SKM-1 treated with dmso at 0.1 percent for 144 hours (cell line): ENCODE results near the gene GOLGA8B.
"Not testable (repeated sequence)": the region's sequence is repeated elsewhere in the genome, so short reads cannot be mapped to it uniquely, and the experiment has no call there.

Source experiments
- DNase-seq: peaks from one replicate; lab custom pipeline; 2025; ENCODE audit not compliant: unreplicated experiment; lab: John Stamatoyannopoulos, UW

The GOLGA8B gene, protein sequence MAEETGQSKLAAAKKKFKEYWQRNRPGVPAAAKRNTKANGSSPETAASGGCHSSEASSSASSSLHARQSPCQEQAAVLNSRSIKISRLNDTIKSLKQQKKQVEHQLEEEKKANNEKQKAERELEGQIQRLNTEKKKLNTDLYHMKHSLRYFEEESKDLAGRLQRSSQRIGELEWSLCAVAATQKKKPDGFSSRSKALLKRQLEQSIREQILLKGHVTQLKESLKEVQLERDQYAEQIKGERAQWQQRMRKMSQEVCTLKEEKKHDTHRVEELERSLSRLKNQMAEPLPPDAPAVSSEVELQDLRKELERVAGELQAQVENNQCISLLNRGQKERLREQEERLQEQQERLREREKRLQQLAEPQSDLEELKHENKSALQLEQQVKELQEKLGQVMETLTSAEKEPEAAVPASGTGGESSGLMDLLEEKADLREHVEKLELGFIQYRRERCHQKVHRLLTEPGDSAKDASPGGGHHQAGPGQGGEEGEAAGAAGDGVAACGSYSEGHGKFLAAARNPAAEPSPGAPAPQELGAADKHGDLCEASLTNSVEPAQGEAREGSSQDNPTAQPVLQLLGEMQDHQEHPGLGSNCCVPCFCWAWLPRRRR

DNA sequence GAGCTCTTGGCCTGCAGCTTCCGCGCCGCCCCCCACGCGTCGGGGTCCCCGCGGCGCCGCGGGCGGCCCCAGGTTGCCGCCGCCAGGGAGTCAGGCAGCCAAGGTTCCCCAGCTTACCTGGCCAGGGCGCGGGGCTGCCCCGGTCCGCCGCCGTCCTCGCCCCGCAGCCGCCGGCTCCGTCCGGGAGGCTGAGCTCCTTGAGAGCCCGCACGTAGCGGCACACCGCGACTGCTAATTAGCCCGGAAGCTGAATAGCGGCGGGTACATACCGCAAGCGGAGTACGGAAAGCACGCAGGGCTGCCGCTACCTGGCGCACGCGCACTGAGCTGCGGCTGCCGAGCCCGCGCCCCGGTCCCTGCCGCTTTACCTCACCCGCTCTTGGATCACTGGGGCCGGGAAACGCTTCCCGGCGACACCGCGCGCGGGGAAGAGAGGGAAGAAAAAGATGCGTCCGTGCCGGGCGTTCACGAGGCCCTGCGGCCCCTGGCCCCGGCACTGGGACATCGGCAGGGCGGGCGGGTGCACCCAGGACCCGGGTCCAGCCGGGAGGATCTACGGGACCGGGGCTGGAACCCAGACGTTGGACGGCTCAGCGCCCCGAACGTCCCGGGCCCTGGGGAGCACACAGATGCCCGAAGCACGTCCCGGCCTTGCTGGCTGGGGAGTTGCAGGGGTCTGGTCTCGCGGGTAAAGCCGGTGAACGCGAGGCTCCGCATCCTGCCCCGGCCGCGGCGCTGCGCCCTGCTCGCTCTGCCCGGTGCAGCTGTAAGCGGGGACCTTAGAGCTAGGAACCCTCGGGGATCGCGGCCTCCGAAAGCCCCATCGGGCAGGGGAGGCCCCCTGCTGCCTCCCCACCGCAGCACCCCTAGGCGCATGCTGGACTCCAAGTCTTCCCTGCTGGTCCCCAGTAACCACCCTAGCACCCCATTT, at the start of gene GOLGA8B:
GOLGA8B (minus strand) TSS at position 253 of the 931 bp plus-strand sequence. CDS start 47,739 bp downstream, outside the sequence.
- DNase-seq: peak; percentile 71

DNA sequence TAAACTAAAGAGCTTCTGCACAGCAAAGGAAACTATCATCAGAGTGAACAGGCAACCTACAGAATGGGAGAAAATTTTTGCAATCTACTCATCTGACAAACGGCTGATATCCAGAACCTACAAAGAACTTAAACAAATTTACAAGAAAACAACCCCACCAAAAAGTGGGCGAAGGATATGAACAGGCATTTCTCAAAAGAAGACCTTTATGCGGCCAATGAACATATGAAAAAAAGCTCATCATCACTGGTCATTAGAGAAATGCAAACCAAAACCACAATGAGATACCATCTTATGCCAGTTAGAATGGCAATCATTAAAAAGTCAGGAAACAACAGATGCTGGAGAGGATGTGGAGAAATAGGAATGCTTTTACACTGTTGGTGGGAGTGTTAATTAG, 49.7 kb upstream of the GOLGA8B start:
- not testable (repeated sequence) for DNase-seq

DNA sequence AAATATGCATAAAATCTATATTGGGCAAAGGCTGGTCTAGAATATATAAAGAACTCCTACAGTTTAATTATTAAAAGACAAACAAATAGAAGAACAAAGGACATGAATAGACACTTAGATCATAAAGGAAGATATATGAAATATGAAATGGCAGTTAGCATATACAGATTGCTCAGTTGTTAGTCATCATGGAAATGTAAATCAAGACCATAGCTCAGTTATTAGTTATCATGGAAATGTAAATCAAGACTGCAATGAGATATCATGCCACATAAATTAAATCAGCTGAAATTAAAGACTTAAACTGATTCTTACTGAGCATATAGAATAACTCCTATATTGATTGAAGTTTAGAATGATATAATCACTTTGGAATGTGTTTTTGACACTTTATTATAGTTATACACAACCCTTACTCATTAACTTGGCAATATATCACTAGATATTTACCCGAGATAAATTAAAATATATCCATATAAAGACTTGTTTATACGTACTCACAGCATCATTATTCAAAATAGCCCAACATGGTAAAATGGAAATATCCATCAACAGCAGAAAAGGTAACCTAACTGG, 45.2 kb upstream of the GOLGA8B start:
- no peak for DNase-seq

DNA sequence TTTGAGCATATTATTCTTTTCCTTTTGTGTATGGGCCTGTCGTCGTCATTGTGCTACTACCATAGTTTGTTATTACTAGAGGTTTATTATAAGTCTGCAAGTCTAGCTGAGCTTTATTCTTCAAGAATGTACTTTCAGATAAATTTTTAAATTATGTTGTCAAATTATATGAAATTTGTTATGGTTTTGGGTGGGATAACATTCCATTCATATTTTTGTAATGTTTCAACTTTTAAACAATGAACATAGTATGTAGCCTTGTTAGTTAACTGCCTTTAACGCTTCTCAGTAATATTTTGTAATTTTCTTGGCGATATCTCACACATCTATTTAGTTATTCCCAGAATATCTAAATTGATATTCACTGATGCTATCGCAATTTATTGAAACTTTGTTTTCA, 41.6 kb upstream of the GOLGA8B start:
- DNase-seq: no peak

DNA sequence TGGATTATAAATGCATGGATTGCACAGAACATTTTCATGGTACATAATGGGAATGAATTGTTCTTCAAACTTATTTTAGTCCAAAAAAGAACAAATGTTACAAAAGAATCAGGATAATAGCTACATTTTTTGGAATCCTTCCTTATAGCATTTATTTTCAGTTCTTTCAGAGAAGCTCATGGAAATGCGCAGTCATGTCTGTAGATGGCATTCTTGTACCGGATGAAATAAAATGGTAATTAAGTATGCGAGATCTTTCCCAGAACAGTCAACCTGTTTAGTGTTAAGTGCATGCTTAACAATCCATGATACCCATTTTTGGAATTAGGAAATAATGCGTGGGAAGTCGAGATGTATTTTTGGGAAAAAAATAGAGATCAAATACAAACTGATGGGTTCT, 38.2 kb upstream of the GOLGA8B start:
- no peak for DNase-seq

DNA sequence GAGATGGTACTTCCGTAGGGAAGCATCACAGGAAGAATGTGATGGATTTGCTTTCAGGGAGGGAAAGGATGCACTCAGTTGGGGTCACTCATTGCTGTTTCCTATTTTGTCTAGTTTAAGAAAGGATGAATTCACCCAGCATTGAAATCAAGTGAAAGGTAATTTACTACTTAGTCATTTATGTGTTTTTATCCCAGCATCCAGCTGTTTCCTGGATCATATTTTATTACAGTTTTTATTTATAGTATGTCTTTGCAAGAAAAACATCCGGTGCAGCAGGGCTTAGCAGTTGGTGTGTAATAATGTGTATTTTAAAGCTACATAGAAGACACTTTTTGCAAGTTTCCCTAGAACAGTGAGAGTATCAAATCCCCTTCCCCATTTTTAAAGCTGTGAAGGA, 37.4 kb upstream of the GOLGA8B start:
- no peak for DNase-seq

DNA sequence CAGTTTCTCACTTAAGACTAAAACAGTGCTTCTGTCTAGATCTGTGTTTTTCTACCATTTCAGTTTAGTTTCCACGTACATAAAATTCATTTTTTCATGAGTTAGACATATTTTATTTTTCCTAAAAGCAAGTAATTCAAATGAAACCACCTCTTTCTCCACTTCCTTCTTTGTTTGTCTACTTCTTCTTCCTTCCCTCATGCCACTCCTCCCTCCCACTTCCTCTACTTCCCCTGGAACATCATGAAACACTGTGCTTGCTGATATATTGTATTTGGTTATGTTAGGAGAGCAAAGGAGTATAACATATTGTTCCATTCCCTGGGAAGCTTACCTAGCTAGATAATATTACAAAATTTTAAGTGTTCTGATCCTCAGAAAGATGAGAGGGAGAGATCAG, 36.7 kb upstream of the GOLGA8B start:
- DNase-seq: peak; percentile 62

DNA sequence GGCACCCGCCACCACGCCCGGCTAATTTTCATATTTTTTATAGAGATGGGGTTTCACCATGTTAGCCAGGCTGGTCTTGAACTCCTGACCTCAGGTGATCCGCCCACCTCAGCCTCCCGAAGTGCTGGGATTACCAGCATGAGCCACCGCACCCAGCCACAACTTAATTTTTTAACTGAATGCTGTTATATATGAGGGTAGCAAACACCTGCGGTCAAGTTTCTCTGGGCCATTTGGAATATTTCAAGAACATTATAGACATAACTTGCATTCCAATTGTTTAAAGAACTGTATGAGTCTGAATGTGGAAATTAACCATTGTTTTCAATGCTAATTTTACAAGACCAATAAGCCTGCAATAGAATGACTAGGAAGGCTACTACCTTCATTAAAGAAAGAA, 35.7 kb upstream of the GOLGA8B start:
- DNase-seq: no peak

DNA sequence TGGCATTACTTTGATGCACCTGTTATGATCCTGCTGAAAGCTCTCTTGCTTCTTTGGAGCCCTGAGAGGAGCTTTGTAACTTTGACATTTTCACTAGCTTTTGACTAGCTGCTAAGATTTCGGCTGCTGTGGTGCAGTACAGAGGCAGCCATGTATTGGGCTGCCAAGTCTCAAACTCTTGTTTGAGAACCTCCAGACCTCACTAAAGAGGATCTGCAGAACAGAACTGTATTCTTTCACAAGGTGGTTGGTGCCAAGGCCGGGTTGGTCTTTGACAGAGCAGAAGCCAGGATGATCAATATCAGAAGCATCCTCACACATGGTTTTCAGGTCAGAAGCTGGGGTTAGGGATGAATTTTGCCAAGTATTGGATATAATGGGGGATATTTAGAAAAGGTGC, 34.6 kb upstream of the GOLGA8B start:
- no peak for DNase-seq

DNA sequence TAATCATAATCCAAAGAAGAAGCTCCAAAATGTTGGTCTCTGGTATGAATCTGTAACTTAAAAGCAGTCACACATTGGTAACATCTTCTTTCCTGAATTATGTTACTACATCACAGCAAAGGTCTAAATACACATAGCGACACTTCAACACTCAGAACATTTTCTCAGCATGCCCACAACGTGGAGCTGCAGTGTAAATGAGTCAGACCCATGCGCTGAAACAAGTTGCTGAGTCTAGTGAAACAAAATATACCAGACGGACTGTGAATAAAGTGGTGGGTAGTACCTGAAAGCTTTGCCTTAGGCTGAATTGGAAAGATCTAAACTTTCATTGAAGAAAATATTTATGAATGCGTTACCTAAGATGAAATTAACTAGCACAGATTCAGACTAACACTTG, 33.2 kb upstream of the GOLGA8B start:
- no peak for DNase-seq

DNA sequence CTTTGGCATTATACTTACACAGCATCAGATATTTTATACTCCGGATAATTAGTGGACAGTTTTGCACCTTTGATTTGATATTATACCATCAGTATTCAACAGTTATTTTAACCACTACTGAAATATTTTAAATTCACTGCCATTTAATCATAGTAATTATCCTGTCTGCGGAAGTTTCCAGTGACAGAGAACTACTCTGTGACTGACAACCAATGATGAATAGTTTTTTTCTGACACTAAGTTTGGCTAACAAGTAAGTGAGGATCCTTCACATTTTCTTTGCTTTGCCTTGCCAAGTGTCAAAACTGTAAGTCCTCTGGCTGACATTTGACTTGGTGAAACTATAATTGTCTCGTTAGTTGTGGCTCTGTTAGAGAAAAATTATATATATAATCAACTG, 30.5 kb upstream of the GOLGA8B start:
- no peak for DNase-seq

DNA sequence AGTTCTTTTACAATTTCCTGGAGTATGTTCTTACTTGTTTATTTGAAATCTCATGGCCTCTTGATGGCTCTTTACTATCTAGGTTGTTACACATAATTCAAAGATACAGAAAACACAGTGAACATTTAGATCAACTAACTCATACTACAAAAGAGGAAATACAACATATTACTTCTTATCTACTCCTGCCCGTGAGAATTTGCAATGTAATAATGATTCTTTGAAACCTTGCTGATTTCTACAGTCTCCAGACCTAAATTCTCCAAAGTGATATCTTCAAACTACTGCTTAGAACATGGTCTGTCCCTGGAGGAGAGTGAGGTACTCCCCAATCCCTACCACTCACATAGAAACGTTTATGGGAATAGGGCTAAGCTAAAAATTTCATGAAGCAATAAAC, 29.9 kb upstream of the GOLGA8B start:
- no peak for DNase-seq

DNA sequence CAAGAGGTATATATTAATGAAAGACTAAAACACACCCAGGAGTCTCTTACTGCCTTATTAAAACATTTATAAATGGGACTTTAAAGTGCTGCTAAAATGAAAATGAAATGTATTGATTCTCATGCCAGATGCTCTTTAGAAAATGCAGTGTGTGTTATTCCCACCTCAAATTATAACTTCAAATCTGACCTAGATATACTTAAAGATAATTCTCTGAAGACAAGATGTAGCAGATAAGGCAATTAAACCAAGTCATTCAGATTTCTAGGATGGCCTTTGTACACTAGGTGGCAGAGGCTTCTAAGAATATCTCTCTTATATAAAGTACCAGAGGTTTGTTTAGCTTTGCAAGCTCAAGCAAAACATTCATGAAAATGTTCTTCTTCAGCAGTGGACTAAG, 26.9 kb upstream of the GOLGA8B start:
- DNase-seq: peak; percentile 7

DNA sequence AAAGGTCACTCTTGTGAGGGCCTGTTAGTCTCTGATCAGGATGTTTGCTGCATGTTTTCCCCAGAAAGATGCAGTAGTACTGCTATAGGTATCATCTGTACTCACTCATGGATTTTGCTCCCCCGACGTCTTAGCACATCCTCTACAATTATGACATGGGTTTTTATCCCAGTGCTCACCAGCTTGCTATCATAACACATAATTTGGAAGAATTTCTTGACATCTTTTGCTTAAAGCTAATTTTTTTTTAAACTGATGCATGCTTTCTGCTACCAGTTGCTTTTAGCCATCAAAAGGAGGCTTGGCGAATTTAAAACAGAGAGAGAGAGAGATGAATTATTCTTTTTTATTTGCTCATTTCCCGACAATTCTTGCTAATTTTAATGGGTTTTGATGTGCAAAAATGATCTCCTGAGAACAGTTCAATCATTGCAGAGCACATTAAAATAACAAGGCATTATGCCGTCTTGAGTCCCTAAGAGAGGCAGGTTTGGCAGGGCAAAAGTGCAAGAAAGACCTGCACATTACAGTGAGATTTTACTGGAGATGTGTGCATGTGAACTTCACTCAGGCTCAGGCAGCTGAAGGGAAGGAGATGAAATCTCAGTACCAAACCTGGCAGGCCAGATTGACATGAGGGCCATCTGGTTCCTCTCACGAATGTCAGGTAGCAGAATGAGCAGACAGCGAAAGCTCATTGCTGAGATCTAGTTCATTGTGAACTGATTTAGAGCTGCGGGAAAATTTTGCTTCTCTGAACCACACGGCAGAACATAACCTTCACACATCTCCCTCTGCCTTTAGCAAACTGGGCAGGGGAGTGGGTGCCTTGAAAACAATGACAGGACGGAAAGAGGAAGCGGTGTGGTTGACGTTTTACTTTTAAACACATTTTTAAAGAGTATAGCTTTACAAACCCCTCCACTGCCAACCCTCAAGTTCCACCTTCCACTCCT, 25.9 kb upstream of the GOLGA8B start:
- no peak for DNase-seq

DNA sequence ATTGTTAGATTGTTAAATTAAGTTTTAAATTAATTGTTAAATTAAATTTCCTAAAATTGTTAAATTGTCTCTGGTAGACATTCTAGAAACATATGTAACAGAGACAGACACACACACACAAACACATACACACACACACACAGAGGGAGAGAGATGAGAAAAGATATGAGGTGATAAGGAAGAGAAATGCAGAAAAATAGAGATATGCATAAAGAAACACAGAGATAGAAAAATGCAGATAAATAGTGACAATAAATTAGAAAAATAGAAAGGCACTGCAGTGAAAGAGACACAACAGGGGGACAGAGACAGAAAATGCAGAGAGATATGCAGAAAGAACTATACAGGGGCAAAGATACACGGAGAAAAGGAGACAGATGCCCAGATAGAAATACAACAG, 25.1 kb upstream of the GOLGA8B start:
- DNase-seq: no peak

DNA sequence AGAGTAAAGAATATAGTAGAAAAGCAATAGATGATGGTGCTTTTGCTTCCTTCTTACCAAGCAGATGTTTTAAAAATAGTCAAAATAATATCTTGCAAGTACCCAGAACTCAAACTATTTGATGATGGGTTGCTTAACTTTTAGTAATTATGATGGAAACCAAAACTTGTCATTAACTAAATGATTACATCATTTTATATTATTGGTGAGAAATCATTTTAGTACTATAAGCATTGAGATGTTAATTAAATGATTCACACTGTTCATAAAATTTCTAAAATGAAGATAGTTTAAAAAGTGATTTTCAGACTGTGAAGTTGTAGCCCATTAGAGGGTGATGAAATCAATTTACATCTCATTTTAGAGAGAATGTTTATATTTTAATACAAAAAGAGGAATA, 24.4 kb upstream of the GOLGA8B start:
- DNase-seq: no peak

DNA sequence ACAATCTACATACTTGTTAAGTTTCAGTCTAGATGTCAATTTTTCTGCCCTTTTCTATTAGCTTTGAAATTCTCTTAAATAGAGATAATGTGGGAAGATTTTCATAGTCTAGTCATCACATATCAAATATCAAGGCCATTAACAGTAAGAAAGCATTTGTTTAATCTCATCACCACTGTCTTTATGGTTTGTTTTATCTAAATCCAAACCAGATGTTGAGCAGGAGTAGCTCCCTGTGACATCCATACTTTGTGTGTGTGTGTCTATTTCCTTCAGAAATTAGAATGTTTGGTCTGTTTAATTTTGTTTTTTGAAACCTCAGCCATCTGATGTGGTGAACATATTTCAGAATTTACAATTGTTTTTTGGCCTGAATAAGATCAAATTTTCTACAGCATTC, 23.1 kb upstream of the GOLGA8B start:
- DNase-seq: no peak

DNA sequence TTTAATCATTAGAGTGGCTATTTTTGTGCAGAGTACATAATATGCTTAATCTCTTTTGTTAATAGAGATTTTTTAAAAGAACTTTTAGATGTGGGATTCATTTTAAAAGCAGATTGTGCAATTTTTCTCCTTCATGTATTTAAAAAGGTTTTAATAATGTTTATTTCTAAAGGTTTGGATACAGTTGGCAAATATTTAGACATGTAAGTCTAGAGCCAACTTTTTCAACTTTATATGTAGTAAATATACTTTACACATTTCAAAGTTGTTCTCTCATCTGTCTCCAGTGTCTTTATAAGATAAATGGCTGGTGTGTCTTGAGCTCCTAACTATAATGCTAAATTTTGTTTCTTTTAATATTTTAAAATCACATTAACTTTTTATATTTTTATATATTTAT, 22.7 kb upstream of the GOLGA8B start:
- DNase-seq: no peak

DNA sequence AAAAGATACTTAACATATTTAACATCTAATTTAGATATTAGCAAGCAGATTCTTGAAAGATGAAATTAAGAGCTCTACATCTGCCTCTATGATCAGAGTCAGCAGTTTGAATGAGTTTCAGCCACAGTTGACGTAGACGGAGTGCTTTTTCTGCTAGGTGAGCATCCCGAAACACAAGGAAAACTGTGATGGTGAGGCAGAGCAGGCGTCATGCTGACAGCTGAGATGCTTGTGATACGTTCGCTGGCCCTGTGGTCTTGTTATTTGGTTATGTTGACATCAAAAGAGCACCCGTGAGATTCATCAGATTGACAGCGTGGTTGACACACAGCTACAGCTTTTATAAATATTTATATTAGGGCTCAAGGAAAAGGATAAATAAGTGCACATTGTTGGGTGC, 19.6 kb upstream of the GOLGA8B start:
- no peak for DNase-seq

DNA sequence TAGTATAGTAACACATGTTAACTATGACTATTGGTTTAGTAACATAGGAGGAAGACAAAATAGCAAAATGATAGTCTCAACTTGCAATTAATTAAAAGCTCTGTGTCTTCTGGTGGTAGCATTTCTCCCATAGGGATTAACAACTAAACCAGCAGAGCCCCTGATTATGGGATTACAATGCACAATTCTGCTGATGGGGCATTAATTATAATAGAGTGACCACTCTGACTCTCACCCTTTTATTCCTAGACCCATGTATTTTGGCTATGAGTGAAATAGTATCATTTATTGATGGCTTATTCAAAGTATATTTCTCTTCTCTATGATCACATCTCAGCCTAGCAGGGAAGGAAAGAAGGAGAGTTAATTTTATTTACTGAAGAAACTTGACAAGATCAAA, 17.5 kb upstream of the GOLGA8B start:
- no peak for DNase-seq
